Fibroblast of skin of abdomen (primary cell): Measurements from ENCODE around the gene VAMP8.
"Not testable (repeated sequence)": the region's sequence is repeated elsewhere in the genome, so short reads cannot be mapped to it uniquely, and the experiment has no call there.

ENCODE experiments used
- DNase-seq: peaks from one replicate; pipeline ENCODE4 v3.0.0-alpha.2; 2013

The VAMP8 gene

GRCh38 chr2:85599468-85600234, 22.3 kb downstream of the VAMP8 start:
- no peak for DNase-seq

DNA sequence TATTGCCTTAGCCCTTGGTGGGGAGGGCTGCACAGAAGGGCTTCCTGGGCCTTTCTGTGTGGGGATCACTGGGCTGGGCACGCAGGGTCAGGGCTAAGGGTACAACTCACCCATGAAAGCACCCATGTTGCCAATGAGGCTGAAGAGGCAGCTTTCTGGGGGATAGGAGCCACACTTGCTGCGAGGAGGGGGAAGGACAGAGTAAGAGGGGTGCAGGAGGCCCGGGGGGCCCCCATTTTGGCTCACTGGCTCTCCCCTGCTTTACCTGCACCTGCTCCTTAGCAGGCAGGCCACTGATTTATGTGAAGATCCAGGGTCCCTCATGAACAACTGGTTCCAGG, 22.8 kb downstream of the VAMP8 start:
- no peak for DNase-seq

DNA sequence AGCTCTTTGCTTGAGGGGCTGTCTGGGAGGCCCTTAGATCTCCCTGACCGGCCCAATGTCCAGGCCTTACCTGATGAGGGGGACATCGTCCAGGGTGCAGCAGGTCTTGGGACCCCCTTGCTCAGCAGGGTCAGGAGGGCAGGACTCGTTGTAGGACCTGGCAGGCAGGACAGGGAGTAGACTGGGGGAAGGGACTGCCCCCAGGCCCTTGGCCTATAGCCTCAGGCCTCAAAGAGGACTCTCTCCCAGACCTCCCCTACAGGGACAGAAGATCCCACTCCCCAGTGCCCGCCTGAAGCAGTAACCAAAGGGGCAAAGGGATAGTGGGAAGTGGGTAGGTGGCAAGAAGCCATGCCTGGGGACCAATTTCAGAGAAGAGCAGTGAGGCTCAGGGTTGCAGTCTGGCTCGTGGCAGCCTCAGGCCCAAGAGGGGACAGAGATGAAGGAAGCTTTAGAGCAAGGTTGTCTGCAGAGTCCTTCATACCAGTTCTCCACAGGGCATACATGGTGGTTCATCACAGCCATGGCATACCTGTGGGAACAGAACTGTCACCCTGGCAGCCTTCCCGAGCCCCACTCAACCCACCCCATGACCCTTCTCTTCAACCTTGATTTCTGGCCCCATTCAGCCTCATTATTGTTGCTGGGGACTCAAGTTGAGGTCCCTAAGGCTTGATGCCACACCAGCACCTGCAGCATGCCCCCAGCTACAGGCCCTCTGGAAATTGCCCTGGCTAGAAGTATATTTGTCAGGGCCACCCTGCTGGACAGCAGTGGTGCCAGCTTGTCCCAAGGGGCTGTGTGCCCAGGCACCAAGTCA, 23.8 kb downstream of the VAMP8 start:
- no peak for DNase-seq

- DNase-seq = peak; percentile 18
Observed at GRCh38 chr2:85601771-85602475, 24.5 kb downstream of the VAMP8 start.

GRCh38 chr2:85602476-85603234, 25.3 kb downstream of the VAMP8 start, which contains the start of gene TMEM150A:
TSS of gene TMEM150A (minus strand) at chr2:85602698. CDS start at chr2:85601948, 750 bp downstream.
- DNase-seq = peak; percentile 91

DNA sequence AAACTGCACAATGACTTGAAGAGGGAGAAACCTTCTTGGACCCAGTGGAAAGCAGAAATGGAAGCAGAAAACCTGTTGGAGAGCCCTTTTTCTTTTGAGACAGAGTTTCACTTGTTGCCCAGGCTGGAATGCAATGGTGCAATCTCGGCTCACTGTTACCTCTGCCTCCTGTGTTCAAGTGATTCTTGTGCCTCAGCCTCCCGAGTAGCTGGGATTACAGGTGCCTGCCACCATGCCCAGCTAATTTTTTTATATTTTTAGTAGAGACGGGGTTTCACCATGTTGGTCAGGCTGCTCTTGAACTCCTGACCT, 26.7 kb downstream of the VAMP8 start:
- DNase-seq = not testable (repeated sequence)

DNA sequence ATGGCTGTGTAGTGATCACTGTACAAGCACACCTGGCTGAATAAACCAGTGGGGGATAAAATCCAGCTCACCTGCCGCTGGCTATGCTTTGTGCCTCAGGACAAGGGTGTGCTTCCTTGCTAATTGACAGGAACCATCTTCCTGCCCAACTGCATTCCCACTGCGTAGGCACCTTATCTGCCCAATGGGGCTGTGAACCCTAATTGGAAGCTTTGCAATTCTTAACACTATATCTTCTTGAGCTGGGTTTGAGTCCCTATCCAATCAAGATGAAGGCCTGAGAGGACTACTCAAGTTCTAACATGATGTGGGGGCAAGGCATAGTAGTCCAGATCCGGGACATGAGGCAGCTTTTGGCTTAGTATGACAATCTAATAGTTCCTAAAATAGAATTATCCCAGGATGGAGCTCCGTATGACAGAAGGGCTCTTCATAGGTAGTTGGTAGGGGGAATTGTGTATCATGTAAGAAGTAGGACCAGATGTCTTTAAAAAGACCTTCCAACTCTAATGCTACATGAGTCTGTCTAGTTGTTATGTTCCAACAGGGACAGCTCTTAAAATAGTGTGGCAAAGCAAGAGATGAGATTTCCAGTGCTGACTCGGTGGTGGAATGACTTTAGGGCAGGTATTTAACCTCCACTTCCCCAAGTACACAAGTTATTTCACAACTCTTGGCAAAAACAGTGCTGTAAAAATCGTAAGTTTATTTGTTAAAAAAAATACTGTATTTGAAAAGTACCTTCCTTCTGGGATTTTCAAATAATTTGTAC, 27.4 kb downstream of the VAMP8 start:
- DNase-seq = no peak

- peak; percentile 85 for DNase-seq
Observed at GRCh38 chr2:85605406-85606115, 28.2 kb downstream of the VAMP8 start.

DNA sequence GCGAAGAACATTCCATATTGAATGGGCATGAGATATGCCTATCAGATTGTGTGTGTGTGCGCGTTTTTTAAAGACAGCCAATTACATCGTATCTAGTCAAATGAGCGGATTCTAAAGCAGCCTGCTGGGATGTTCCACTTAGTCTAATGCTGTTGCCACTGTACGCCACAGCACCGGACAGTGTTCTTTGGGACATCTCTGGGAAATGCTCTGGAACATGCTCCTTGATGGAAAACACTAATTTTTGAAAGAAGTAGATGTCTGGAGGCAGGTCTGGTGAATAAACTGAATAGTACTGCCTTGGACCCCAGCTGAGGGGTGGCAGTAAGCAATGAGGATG, 28.7 kb downstream of the VAMP8 start:
- no peak for DNase-seq

- no peak for DNase-seq
Observed at GRCh38 chr2:85607268-85608215, 30.2 kb downstream of the VAMP8 start.

GRCh38 chr2:85611217-85611704, 33.9 kb downstream of the VAMP8 start:
- no peak for DNase-seq

DNA sequence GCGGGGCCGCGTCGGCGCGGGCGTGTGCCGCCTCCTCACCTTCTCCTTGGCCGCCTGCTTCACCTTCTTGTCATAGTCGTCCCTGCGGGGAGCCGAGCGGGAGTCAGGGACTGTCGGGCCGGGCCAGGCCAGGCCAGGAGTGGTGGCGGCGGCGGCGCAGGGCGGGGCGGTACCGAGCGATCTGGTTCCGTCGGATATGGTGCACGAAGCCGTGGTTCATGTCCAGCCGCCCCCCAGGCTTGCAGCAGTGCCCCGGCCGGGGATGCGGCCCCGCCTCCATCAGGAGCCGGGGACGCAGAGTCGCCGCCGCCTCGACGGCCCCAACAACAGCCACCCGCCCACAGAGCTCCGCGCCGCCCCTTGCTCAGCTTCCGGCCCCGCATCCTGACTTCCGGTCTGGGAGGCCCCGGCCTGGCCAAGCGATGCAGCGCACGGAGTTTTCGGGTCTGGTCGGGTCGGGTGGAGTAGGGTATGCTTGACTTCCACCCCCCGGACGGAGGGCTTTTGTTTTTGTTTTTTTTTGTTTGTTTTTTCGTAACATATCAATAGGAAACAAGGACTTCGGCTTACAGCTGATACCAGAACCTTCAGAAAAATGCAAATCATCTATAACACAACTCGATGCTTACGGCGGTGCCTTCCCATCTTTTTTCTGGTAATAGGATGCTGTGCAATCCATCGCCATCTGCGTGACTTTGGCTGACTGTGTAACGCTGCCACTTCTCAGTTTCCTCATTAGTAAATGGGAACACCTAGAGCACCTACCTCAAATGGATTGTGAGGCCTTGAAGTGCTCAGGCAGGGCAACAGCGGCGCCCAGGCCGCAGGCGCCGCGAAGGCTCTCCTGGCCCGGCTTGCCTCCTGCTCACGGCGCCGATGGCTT, 34.6 kb downstream of the VAMP8 start, which contains the start of gene C2orf68:
Gene C2orf68 (minus strand): TSS at position 362 of the 883 bp plus-strand sequence. CDS start 82 bp downstream, at position 280.
- DNase-seq = peak; percentile 87

DNA sequence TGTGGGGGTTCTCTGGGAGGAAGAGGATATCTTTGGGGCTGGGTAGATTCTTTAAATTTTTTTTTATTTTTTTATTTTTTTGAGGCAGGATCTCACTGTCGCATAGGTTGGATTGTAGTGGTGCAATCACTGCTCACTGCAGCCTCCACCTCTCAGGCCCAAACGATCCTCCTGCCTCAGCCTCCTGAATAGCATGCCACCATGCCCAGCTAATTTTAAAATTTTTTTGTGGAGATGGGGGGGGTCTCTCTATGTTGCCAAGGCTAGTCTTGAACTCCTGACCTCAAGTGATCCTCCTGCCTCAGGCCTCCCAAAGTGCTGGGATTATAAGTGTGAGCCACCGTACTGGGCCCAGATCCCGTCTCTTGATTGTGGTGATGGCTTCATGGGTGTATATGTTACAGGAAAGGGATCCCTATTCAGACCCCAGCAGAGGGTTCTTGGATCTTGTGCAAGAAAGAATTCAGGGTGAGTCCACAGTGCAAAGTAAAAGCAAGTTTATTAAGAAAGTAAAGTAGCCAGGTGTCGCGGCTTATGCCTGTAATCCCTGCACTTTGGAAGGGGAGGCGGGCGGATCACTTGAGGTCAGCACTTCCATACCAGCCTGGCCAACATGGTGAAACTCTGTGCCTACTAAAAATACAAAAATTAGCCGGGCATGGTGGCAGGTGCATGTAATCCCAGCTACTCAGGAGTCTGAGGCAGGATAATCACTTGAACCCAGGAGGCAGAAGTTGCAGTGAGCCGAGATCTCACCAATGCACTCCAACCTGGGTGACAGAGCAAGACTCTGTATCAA, 36.5 kb downstream of the VAMP8 start:
- no peak for DNase-seq

DNA sequence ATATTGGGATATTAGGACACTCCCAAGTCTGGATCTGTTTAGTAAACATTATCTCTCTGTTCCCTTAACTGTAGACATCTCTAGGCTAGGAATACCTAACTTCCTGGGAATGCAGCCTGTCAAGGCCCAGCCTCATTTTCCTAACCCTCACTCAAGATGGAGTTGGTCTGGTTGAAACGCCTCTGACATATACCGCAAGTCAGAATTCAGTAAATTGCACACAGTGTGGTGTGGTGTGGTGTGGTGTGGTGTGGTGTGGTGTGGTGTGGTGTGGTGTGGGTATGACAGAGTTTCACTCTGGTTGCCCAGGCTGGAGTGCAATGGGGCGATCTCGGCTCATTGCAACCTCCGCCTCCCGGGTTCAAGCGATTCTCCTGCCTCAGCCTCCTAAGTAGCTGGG, 37.4 kb downstream of the VAMP8 start:
- DNase-seq = not testable (repeated sequence)

DNA sequence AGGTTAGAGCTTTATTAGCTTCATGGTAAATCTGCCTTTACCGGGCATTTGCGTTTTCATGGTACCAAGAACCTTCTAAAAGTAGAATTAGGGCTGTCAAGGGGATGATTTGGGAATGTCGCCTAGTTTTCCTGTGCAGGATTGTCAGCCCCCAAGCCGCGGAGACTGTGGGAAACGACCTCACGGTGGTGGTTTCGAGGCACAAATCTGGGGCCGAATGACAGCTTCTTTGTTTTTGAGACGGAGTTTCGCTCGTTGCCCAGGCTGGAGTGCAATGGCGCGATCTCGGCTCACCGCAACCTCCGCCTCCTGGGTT, 38.0 kb downstream of the VAMP8 start:
- no peak for DNase-seq

GRCh38 chr2:85617723-85618122, 40.3 kb downstream of the VAMP8 start:
- not testable (repeated sequence) for DNase-seq

GRCh38 chr2:85619617-85620016, 42.2 kb downstream of the VAMP8 start:
- DNase-seq = no peak

DNA sequence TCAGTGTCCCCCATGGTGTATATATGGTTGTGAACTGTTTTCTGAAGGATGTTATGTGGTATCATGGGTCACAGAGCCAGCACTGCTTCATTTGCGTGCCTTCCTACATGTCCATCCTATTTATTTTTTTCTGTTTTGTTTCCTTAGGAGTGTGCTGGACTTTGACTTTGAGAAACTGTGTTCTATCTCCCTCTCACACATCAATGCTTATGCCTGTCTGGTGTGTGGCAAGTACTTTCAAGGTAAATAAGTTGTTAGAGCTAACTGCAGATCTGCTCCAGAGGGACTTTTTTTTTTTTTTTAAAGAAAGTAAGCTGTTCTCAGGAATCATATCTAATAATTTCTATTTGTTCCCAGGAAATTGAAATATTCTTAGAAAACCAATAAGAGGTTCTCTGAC, 44.0 kb downstream of the VAMP8 start:
- DNase-seq = no peak
